IMR-90 (cell line): ENCODE results near the gene PHACTR3. TPM values are rescaled to one million over a fixed set of nuclear protein-coding genes. Genes with fewer than 3 reads are reported as not detected.

Source experiments
- ATAC-seq: fragments of 200-7000 bp; cut with Tn5 transposase; 2 replicates; pipeline ENCODE4 v1.9.1; 2020; ENCODE audit warnings: low read depth, mild to moderate bottlenecking, moderate library complexity
- BruUV-seq: library from RNA; stranded (reverse); fragments of 400-500 nt; replicated peaks from 2 replicates; lab custom pipeline; 2021; lab: Mats Ljungman, UMichigan
- CTCF ChIA-PET: fragments of 300-600 bp; formaldehyde crosslinking; extraction: SDS; loops from one replicate; lab custom pipeline; 2021; ENCODE audit warnings: antibody characterized with exemption; lab: Yijun Ruan, JAX
- POLR2A ChIA-PET: fragments of 300-600 bp; sonication (Branson Sonifier 250); formaldehyde crosslinking; loops from one replicate; lab custom pipeline; 2022; ENCODE audit warnings: antibody characterized with exemption; ENCODE audit not compliant: unreplicated experiment; lab: Charles Lee
- DNase-seq: peaks from one replicate; pipeline ENCODE4 v3.0.0; 2013
- H2AFZ ChIP-seq: replicated peaks from 2 replicates; pipeline ENCODE3; 2013; ENCODE audit warnings: low read length, mild to moderate bottlenecking; ENCODE audit not compliant: poor library complexity
- H2AK5ac ChIP-seq: 2 replicates; pipeline ENCODE4 v1.6.1; 2013; ENCODE audit warnings: low read depth, low read length, inconsistent platforms
- H2AK9ac ChIP-seq: replicated peaks from 2 replicates; pipeline ENCODE3; 2013; ENCODE audit warnings: mild to moderate bottlenecking, low read depth, low read length, moderate library complexity; ENCODE audit not compliant: poor library complexity
- H2BK120ac ChIP-seq: 2 replicates; pipeline ENCODE4 v1.6.1; 2013; ENCODE audit warnings: low read depth, low read length, inconsistent platforms
- H2BK15ac ChIP-seq: 3 replicates; pipeline ENCODE4 v1.6.1; 2013; ENCODE audit warnings: low read depth, low read length, inconsistent platforms
- H2BK20ac ChIP-seq: 2 replicates; pipeline ENCODE4 v1.6.1; 2013; ENCODE audit warnings: low read depth, mild to moderate bottlenecking, inconsistent platforms, low read length, moderate library complexity
- H2BK5ac ChIP-seq: 2 replicates; pipeline ENCODE4 v1.6.1; 2013; ENCODE audit warnings: mild to moderate bottlenecking, low read depth, low read length, inconsistent platforms; ENCODE audit not compliant: poor library complexity, severe bottlenecking
- H3K14ac ChIP-seq: replicated peaks from 2 replicates; pipeline ENCODE4 v1.6.1; 2013; ENCODE audit warnings: low read depth, low read length, inconsistent platforms
- H3K18ac ChIP-seq: 2 replicates; pipeline ENCODE4 v1.6.1; 2013; ENCODE audit warnings: low read depth, low read length, control low read depth
- H3K23ac ChIP-seq: 2 replicates; pipeline ENCODE4 v1.6.1; 2013; ENCODE audit warnings: low read depth, low read length, inconsistent platforms
- H3K27ac ChIP-seq: 2 replicates; pipeline ENCODE4 v1.5.1; 2013; ENCODE audit warnings: mild to moderate bottlenecking, control low read depth, low read length; ENCODE audit not compliant: insufficient read depth
- H3K27me3 ChIP-seq: 2 replicates; pipeline ENCODE4 v1.6.1; 2013; ENCODE audit warnings: low read length; ENCODE audit not compliant: control insufficient read depth, insufficient read depth
- H3K36me3 ChIP-seq: 2 replicates; pipeline ENCODE4 v1.6.1; 2013; ENCODE audit warnings: low read length, mixed read lengths; ENCODE audit not compliant: control insufficient read depth, insufficient read depth
- H3K4ac ChIP-seq: 2 replicates; pipeline ENCODE4 v1.6.1; 2013; ENCODE audit warnings: low read depth, low read length, inconsistent platforms
- H3K4me1 ChIP-seq: 2 replicates; pipeline ENCODE4 v1.6.1; 2013; ENCODE audit warnings: low read length, mixed read lengths; ENCODE audit not compliant: control insufficient read depth, insufficient read depth
- H3K4me2 ChIP-seq: 2 replicates; pipeline ENCODE4 v1.6.1; 2013; ENCODE audit warnings: low read depth, mild to moderate bottlenecking, control low read depth, low read length, moderate library complexity
- H3K4me3 ChIP-seq: 2 replicates; pipeline ENCODE4 v1.5.1; 2013; ENCODE audit warnings: low read depth, mild to moderate bottlenecking, control low read depth, low read length, moderate library complexity; ENCODE audit not compliant: insufficient read depth
- H3K56ac ChIP-seq: 2 replicates; pipeline ENCODE4 v1.6.1; 2013; ENCODE audit warnings: low read length, inconsistent platforms; ENCODE audit not compliant: insufficient read depth; ENCODE audit errors: extremely low read depth
- H3K79me1 ChIP-seq, 2 experiments: 2 replicates each; pipeline ENCODE4 v1.6.1; 2013; ENCODE audit warnings: low read length in 2 of 2, inconsistent platforms in 1 of 2, low read depth in 1 of 2
- H3K9ac ChIP-seq: 2 replicates; pipeline ENCODE4 v1.6.1; 2013; ENCODE audit warnings: low read depth, low read length, control low read depth
- H3K9me1 ChIP-seq: 2 replicates; pipeline ENCODE4 v1.6.1; 2013; ENCODE audit warnings: low read length, inconsistent platforms; ENCODE audit not compliant: insufficient read depth
- H3K9me3 ChIP-seq: 2 replicates; pipeline ENCODE4 v1.6.1; 2013; ENCODE audit warnings: low read length; ENCODE audit not compliant: control insufficient read depth, insufficient read depth
- H4K20me1 ChIP-seq: 2 replicates; pipeline ENCODE4 v1.6.1; 2013; ENCODE audit warnings: low read length, inconsistent platforms; ENCODE audit not compliant: insufficient read depth
- H4K5ac ChIP-seq: 2 replicates; pipeline ENCODE4 v1.6.1; 2013; ENCODE audit warnings: mild to moderate bottlenecking, low read depth, low read length, control low read depth
- H4K8ac ChIP-seq, 2 experiments: 2 replicates each; pipeline ENCODE4 v1.6.1; 2013; ENCODE audit warnings: low read depth in 2 of 2, low read length in 2 of 2, control low read depth in 1 of 2, inconsistent platforms in 1 of 2
- H4K91ac ChIP-seq: 2 replicates; pipeline ENCODE4 v1.6.1; 2013; ENCODE audit warnings: low read depth, low read length, inconsistent platforms; ENCODE audit not compliant: insufficient read depth
- CHD1 ChIP-seq: IDR thresholded peaks from 2 replicates; pipeline ENCODE4 v1.6.1; 2012; ENCODE audit warnings: low read depth, low read length, improper control_type of control experiment
- WGBS, 2 experiments: methylation state at CpG; one replicate each; pipeline versions ENCODE4 v1.1.5 to v1.1.7; 2013; ENCODE audit warnings: missing lambda C conversion rate in 2 of 2; ENCODE audit not compliant: insufficient read length in 1 of 2; ENCODE audit errors: extremely low coverage in 2 of 2; 5-methylcytosine and 5-hydroxymethylcytosine counted together
- dilution Hi-C: fragments of 300-500 bp; cut with HindIII; formaldehyde crosslinking; loops from one replicate; pipeline ENCODE4 v1.14.3; 2018; ENCODE audit warnings: low sequenced_read_pairs; ENCODE audit not compliant: unreplicated experiment
- in situ Hi-C: fragments of 300-500 bp; cut with MboI; formaldehyde crosslinking; loops from 3 replicates; pipeline ENCODE4 v1.14.3; 2019; ENCODE audit warnings: low sequenced_read_pairs, inconsistent platforms, mixed read lengths
- intact Hi-C: fragments of 100-400 bp; cut with micrococcal nuclease; formaldehyde crosslinking; loops from 2 replicates; pipeline ENCODE4 v1.10.0; 2022
- polyA plus RNA-seq, 3 experiments: library from polyadenylated mRNA; depleted of rRNA; stranded (reverse); fragments of >200 nt; gene quantifications; 2 replicates each; pipeline ENCODE4 v1.2.3, GENCODE V29; 2012; ENCODE audit warnings: low replicate concordance in 1 of 3
- total RNA-seq: library from RNA; depleted of rRNA; stranded (reverse); fragments of >200 nt; gene quantifications from 2 replicates; pipeline ENCODE4 v1.2.3, GENCODE V29; 2012

Gene PHACTR3
- total and polyA plus RNA-seq, 2 of the 4 experiments (the other 2 are of a cell fraction): not detected

GRCh38 chr20:59804347-59804746 lies 200.0 kb downstream of the PHACTR3 start:
- no peaks in the 10 kb centered on the region for H3K36me3 ChIP-seq
- H4K91ac ChIP-seq: no peak overlapping the region
- no peaks in the 10 kb centered on the region for H3K9me1 ChIP-seq
- TF ChIP-seq CHD1: no peak
- no peak overlapping the region for H3K4ac ChIP-seq
- no peak overlapping the region for H2BK120ac ChIP-seq
- H4K20me1 ChIP-seq: no peaks in the 10 kb centered on the region
- no peak overlapping the region for H3K18ac ChIP-seq
- WGBS, 2 experiments: no CpG with 5 or more reads among the region's 5 CpGs
- H3K56ac ChIP-seq: no peak overlapping the region
- H3K4me2 ChIP-seq: no peak overlapping the region
- H3K27me3 ChIP-seq: no peaks in the 10 kb centered on the region
- H3K4me1 ChIP-seq: no peaks in the 10 kb centered on the region
- no peak overlapping the region for H2BK15ac ChIP-seq
- peaks cover 9% of the 10 kb centered on the region; the same call in 1 of the 2 replicates for H3K9me3 ChIP-seq
- in situ Hi-C loops (no loop called here), intact Hi-C loops (no loop called here), dilution Hi-C loops (no loop called here)
- H2BK20ac ChIP-seq: no peak overlapping the region
- no peak overlapping the region for H3K9ac ChIP-seq
- no peak overlapping the region for H2AK9ac ChIP-seq
- ATAC-seq (no peak), DNase-seq (no peak)
- BruUV-seq: no TSS peak
- no peak overlapping the region for H4K5ac ChIP-seq
- H3K27ac ChIP-seq: no peak overlapping the region
- H2BK5ac ChIP-seq: no peak overlapping the region
- H4K8ac ChIP-seq: no peak overlapping the region
- no peak overlapping the region for H2AK5ac ChIP-seq
- POLR2A ChIA-PET: no interaction called here
- CTCF ChIA-PET: no interaction called here
- H3K14ac ChIP-seq: no peak overlapping the region
- H3K4me3 ChIP-seq: no peak overlapping the region
- H3K23ac ChIP-seq: no peak overlapping the region
- H2AFZ ChIP-seq: no peak overlapping the region
- H3K79me1 ChIP-seq: no peaks in the 10 kb centered on the region
